HepG2 (cell line): ENCODE results near the gene PCNA. TPM values are rescaled to one million over a fixed set of nuclear protein-coding genes. Genes with fewer than 3 reads are reported as not detected.

ENCODE experiments used
- MAFK ChIP-seq, 2 experiments: IDR thresholded peaks in 1 of 2; conservative IDR thresholded peaks in 1 of 2; 2 replicates each; pipeline ENCODE4 v1.6.1; 2011; ENCODE audit warnings: improper control_type of control experiment in 2 of 2, low read length in 2 of 2
- MIXL1 ChIP-seq: IDR thresholded peaks from 2 replicates; pipeline ENCODE4 v1.6.1; 2016
- POLR2AphosphoS5 ChIP-seq: IDR thresholded peaks from 2 replicates; pipeline ENCODE4 v1.6.1; 2012; ENCODE audit warnings: low read depth, low read length
- SMAD1 ChIP-seq: sonication (generic); formaldehyde crosslinking; IDR thresholded peaks from 2 replicates; pipeline ENCODE4 v1.4.0; 2020; ENCODE audit warnings: missing genetic modification reagents, low read depth, mild to moderate bottlenecking, borderline replicate concordance
- SP1 ChIP-seq, 2 experiments: fragments of 450-650 bp in 1 of 2; sonication (generic) in 1 of 2; formaldehyde crosslinking in 1 of 2; IDR thresholded peaks; 2 replicates each; pipeline versions ENCODE4 v1.4.0 to v1.6.1; 2016 to 2020; ENCODE audit warnings: missing genetic modification reagents in 1 of 2
- TARDBP ChIP-seq: sonication (generic); formaldehyde crosslinking; IDR thresholded peaks from 2 replicates; pipeline ENCODE4 v1.8.0; 2022; ENCODE audit warnings: mild to moderate bottlenecking, missing genetic modification reagents
- TOPORS ChIP-seq: sonication (generic); formaldehyde crosslinking; IDR thresholded peaks from 2 replicates; pipeline ENCODE4 v1.8.0; 2023; ENCODE audit warnings: mild to moderate bottlenecking, missing genetic modification reagents
- ZBTB42 ChIP-seq: sonication (generic); formaldehyde crosslinking; IDR thresholded peaks from 2 replicates; pipeline ENCODE4 v1.5.0; 2020; ENCODE audit warnings: mild to moderate bottlenecking, missing genetic modification reagents
- ZFP1 ChIP-seq: IDR thresholded peaks from 2 replicates; pipeline ENCODE4 v1.6.1; 2016
- ZNF383 ChIP-seq: sonication (generic); formaldehyde crosslinking; IDR thresholded peaks from 2 replicates; pipeline ENCODE4 v1.4.0; 2020; ENCODE audit warnings: missing genetic modification reagents, mild to moderate bottlenecking, borderline replicate concordance
- ZNF746 ChIP-seq: sonication (generic); formaldehyde crosslinking; IDR thresholded peaks from 2 replicates; pipeline ENCODE4 v1.8.0; 2022; ENCODE audit warnings: mild to moderate bottlenecking, missing genetic modification reagents
- polyA plus RNA-seq, 8 experiments: library from polyadenylated mRNA; depleted of rRNA in 3 of 8; stranded (reverse) in 7 of 8; unstranded in 1 of 8; fragments of >200 nt; fragmentation: Illumina TruSeq in 4 of 8; extraction: Trizol in 4 of 8; gene quantifications; 2 replicates each; pipeline versions ENCODE4 v1.2.1 to v1.2.3, GENCODE V29; 2011 to 2016; ENCODE audit warnings: low read depth in 4 of 8, missing spikeins in 1 of 8, mixed read lengths in 1 of 8; ENCODE audit not compliant: insufficient read depth in 1 of 8
- total RNA-seq, 5 experiments: library from RNA; depleted of rRNA; stranded (reverse); fragments of >200 nt; fragmentation: Illumina TruSeq; extraction: Trizol; gene quantifications; 2 replicates each; pipeline ENCODE4 v1.2.3, GENCODE V29; 2016; ENCODE audit warnings: low read depth in 1 of 5
- TF ChIP-seq, protein P1 (sequence below): sonication (generic); formaldehyde crosslinking; IDR thresholded peaks from 2 replicates; pipeline ENCODE4 v1.5.0; 2020; ENCODE audit warnings: mild to moderate bottlenecking, missing genetic modification reagents
- TF ChIP-seq, protein P2 (sequence below): sonication (generic); formaldehyde crosslinking; IDR thresholded peaks from 2 replicates; pipeline ENCODE4 v1.4.0; 2020; ENCODE audit warnings: mild to moderate bottlenecking, missing genetic modification reagents
- TF ChIP-seq, protein P3 (sequence below): IDR thresholded peaks from 2 replicates; pipeline ENCODE4 v1.6.1; 2016; ENCODE audit warnings: low read depth, borderline replicate concordance
- TF ChIP-seq, protein P4 (sequence below): sonication (generic); formaldehyde crosslinking; conservative IDR thresholded peaks from 2 replicates; pipeline ENCODE4 v1.4.0; 2020; ENCODE audit warnings: missing genetic modification reagents
- TF ChIP-seq, protein P5 (sequence below): sonication (generic); formaldehyde crosslinking; IDR thresholded peaks from 2 replicates; pipeline ENCODE4 v1.8.0; 2022; ENCODE audit warnings: mild to moderate bottlenecking, missing genetic modification reagents; ENCODE audit not compliant: insufficient replicate concordance
- TF ChIP-seq, protein P6 (sequence below): sonication (generic); formaldehyde crosslinking; IDR thresholded peaks from 2 replicates; pipeline ENCODE4 v1.5.1; 2020; ENCODE audit warnings: missing genetic modification reagents, mild to moderate bottlenecking, borderline replicate concordance
- TF ChIP-seq, protein P7 (sequence below): fragments of 450-650 bp; IDR thresholded peaks from 2 replicates; pipeline ENCODE4 v1.6.1; 2016

The PCNA gene
- total and polyA plus RNA-seq, 2 of the 13 experiments (the other 11 are each of a cell fraction or from before 2014, with no cell fraction given) = 229 to 655 TPM

DNA sequence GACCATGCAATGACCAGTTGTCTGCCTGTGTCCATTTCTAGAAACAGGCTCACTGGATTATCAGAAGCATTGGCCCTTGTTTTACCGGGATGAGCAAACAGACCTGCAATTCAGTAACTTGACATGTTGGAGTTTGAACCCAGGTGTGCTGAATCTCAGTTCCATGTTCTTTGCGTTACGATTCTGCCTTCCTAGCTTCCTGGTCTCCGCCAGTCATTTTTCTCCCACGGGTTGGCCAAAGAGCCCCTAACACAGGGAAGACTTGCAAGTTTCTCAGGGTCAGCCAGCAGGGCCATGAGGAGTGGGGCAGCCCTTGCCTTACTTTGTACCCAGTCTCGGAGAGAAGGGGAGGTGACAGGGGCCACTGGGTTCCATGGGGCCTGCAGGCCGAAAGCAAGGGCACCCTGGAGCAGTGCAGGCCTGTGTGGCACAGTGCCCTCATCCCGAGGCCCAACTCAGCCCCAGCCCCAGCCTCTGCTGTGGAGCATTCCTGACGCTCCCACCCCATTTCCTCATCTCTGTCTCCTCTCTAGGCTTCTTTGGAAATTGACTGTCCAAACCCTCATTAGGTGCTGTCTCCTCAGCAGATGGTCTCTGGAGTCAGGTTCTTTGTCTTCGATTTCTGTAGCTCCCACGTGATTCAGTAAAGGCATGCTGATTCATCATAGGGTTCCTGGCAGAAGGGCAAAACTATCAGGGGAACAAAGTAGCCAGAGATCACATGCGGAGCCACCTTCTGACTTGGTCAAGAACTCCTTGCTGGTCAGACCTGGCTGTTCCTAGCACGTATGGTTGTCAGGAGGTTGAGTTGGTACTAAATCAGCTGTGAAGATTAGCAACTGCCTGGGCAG is 30.7 kb upstream of the PCNA start (continued):
- TF ChIP-seq, protein P1, sequence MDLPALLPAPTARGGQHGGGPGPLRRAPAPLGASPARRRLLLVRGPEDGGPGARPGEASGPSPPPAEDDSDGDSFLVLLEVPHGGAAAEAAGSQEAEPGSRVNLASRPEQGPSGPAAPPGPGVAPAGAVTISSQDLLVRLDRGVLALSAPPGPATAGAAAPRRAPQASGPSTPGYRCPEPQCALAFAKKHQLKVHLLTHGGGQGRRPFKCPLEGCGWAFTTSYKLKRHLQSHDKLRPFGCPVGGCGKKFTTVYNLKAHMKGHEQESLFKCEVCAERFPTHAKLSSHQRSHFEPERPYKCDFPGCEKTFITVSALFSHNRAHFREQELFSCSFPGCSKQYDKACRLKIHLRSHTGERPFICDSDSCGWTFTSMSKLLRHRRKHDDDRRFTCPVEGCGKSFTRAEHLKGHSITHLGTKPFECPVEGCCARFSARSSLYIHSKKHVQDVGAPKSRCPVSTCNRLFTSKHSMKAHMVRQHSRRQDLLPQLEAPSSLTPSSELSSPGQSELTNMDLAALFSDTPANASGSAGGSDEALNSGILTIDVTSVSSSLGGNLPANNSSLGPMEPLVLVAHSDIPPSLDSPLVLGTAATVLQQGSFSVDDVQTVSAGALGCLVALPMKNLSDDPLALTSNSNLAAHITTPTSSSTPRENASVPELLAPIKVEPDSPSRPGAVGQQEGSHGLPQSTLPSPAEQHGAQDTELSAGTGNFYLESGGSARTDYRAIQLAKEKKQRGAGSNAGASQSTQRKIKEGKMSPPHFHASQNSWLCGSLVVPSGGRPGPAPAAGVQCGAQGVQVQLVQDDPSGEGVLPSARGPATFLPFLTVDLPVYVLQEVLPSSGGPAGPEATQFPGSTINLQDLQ = no peak
- TF ChIP-seq ZNF383 = no peak
- peak; percentile 24 for TF ChIP-seq POLR2AphosphoS5
- TF ChIP-seq TOPORS (CRISPR knock-in tag) = 0 out of 2 replicates have a peak, but pooled peaks have one; percentile 37
- TF ChIP-seq MAFK (conservative IDR thresholded peaks at IDR 0.05 in 1 of 2, IDR thresholded peaks at IDR 0.05 in 1 of 2; ENCODE audit: low read length in 2 of 2) = peak; percentile 19 to 41
- peak; percentile 52; the same call in 1 of the 2 replicates for TF ChIP-seq SMAD1 (CRISPR knock-in tag)
- TF ChIP-seq, protein P2, sequence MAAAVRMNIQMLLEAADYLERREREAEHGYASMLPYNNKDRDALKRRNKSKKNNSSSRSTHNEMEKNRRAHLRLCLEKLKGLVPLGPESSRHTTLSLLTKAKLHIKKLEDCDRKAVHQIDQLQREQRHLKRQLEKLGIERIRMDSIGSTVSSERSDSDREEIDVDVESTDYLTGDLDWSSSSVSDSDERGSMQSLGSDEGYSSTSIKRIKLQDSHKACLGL (CRISPR knock-in tag) = peak; percentile 72
- TF ChIP-seq ZFP1 (CRISPR knock-in tag) = peak; percentile 61
- TF ChIP-seq, protein P3, sequence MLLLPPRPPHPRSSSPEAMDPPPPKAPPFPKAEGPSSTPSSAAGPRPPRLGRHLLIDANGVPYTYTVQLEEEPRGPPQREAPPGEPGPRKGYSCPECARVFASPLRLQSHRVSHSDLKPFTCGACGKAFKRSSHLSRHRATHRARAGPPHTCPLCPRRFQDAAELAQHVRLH (CRISPR knock-in tag) = peak; percentile 17; the same call in 1 of the 2 replicates
- TF ChIP-seq, protein P4, sequence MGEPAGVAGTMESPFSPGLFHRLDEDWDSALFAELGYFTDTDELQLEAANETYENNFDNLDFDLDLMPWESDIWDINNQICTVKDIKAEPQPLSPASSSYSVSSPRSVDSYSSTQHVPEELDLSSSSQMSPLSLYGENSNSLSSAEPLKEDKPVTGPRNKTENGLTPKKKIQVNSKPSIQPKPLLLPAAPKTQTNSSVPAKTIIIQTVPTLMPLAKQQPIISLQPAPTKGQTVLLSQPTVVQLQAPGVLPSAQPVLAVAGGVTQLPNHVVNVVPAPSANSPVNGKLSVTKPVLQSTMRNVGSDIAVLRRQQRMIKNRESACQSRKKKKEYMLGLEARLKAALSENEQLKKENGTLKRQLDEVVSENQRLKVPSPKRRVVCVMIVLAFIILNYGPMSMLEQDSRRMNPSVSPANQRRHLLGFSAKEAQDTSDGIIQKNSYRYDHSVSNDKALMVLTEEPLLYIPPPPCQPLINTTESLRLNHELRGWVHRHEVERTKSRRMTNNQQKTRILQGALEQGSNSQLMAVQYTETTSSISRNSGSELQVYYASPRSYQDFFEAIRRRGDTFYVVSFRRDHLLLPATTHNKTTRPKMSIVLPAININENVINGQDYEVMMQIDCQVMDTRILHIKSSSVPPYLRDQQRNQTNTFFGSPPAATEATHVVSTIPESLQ (CRISPR knock-in tag) = 0 out of 2 replicates have a peak, but pooled peaks have one; percentile 31
- TF ChIP-seq ZNF746 (CRISPR knock-in tag) = peak; percentile 64; the same call in 1 of the 2 replicates
- peak; percentile 77; the same call in 1 of the 2 replicates for TF ChIP-seq MIXL1 (CRISPR knock-in tag)
- TF ChIP-seq, protein P5, sequence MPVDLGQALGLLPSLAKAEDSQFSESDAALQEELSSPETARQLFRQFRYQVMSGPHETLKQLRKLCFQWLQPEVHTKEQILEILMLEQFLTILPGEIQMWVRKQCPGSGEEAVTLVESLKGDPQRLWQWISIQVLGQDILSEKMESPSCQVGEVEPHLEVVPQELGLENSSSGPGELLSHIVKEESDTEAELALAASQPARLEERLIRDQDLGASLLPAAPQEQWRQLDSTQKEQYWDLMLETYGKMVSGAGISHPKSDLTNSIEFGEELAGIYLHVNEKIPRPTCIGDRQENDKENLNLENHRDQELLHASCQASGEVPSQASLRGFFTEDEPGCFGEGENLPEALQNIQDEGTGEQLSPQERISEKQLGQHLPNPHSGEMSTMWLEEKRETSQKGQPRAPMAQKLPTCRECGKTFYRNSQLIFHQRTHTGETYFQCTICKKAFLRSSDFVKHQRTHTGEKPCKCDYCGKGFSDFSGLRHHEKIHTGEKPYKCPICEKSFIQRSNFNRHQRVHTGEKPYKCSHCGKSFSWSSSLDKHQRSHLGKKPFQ (CRISPR knock-in tag) = peak; percentile 74
- no peak for TF ChIP-seq SP1 (IDR thresholded peaks at IDR 0.05)
- no peak for TF ChIP-seq SP1 (CRISPR knock-in tag; IDR thresholded peaks at IDR 0.05)
- TF ChIP-seq TARDBP (CRISPR knock-in tag) = peak; percentile 56
- TF ChIP-seq, protein P6, sequence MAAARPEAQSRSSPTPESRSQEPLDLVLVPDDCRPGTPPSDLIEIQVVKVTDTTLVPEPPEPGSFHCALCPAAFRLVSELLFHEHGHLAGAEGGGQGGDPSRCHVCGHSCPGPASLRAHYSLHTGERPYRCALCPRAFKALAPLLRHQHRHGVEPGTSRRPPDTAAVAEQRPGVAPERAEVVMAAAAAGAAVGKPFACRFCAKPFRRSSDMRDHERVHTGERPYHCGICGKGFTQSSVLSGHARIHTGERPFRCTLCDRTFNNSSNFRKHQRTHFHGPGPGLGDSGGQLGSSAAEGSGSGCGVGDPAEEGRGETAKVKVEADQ (CRISPR knock-in tag) = 0 out of 2 replicates have a peak, but pooled peaks have one; percentile 36
- 0 out of 2 replicates have a peak, but pooled peaks have one; percentile 60 for TF ChIP-seq ZBTB42 (CRISPR knock-in tag)
- TF ChIP-seq, protein P7, sequence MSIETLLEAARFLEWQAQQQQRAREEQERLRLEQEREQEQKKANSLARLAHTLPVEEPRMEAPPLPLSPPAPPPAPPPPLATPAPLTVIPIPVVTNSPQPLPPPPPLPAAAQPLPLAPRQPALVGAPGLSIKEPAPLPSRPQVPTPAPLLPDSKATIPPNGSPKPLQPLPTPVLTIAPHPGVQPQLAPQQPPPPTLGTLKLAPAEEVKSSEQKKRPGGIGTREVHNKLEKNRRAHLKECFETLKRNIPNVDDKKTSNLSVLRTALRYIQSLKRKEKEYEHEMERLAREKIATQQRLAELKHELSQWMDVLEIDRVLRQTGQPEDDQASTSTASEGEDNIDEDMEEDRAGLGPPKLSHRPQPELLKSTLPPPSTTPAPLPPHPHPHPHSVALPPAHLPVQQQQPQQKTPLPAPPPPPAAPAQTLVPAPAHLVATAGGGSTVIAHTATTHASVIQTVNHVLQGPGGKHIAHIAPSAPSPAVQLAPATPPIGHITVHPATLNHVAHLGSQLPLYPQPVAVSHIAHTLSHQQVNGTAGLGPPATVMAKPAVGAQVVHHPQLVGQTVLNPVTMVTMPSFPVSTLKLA = no peak
